GOT3 (cell line): ENCODE measurements around the gene CRADD.
"Not testable (repeated sequence)": the region's sequence is repeated elsewhere in the genome, so short reads cannot be mapped to it uniquely, and the experiment has no call there.

Experiments used
- DNase-seq: peaks from one replicate; lab custom pipeline; 2025; ENCODE audit warnings: mixed read lengths; lab: John Stamatoyannopoulos, UW

Gene CRADD

GRCh38 chr12:93706824-93707223 is 29.6 kb downstream of the CRADD start:
- no peak for DNase-seq

DNA sequence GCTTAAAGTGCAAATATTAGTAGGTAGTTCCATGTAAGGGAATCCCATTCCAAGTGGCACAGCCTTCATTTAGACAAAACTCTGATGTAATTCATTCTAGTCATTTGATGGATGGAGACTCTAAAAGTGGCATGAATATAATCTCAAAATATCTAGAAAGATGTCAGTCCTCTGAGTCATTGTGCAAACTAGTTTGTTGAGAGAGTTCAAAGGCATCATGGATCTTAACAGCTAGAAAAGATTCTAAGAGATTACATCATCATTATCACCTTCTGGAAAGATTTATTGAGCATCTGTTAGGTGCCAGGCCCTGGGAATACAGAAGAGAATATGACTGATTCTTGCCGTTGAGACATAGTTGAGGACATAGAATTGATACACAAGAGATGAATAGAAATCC is 30.7 kb downstream of the CRADD start:
- DNase-seq, result no peak

DNA sequence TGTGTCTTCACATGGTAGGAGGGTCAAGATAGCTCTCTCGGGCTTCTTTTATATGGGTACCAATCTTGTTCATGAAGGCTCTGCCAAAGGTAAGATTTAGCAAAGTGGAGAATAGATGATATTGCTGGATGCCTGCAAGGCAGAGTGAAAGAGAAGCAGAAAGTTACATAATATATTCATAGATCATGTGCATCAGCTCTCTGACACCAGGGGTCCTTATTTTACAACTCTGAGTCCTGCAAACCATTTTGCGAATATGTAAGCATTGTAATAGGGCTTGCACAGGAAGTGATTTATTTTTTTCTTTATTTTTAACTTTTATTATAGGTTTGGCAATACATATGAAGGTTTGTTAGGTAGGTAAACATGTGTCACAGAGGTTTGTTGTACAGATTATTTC is 31.8 kb downstream of the CRADD start:
- no peak for DNase-seq

GRCh38 chr12:93709386-93709785 is 32.2 kb downstream of the CRADD start:
- DNase-seq, result no peak

- no peak for DNase-seq
Observed at GRCh38 chr12:93710574-93710926, 33.4 kb downstream of the CRADD start.

DNA sequence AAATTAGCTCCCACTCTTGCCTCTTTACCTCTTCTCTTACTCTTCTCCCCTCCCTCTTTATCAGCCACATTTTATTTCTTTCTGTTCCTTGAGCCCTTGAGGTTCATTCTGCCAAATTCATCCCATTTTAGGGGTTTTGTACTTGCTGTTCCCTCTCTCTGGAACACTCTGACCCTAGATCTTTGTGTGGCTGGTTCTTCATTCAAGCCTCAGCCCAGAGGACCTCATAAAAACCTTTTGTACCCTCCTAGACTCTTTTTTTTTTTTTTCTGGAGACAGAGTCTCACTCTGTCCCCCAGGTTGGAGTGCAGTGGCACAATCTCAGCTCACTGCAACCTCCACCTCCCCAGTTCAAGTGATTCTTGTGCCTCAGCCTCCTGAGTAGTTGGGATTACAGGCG is 34.3 kb downstream of the CRADD start:
- not testable (repeated sequence) for DNase-seq

DNA sequence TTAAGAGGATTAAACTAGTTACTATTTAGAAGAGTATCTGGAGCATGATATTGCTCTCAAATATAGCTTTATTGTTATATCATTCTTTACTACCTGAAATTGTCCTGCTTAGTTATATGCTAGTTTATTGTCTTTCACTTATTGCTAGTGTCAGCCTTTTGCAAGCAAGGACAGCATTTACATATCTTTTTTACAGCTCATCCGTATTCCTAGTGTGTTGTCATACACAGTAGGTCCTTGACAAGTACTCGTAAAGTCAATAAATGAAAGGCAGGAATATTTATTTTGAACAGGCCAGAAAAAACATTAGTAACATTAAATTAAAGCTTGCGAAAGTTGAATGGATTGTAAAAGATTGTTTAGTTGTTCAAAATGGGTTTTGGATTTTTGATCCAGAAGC is 35.0 kb downstream of the CRADD start:
- no peak for DNase-seq

GRCh38 chr12:93713060-93713459 is 35.9 kb downstream of the CRADD start:
- no peak for DNase-seq

GRCh38 chr12:93713800-93714199 is 36.6 kb downstream of the CRADD start:
- DNase-seq, result no peak

- DNase-seq, result no peak
Observed at GRCh38 chr12:93714382-93714781, 37.2 kb downstream of the CRADD start.

- no peak for DNase-seq
Observed at GRCh38 chr12:93719710-93720109, 42.5 kb downstream of the CRADD start.

- DNase-seq, result no peak
Observed at GRCh38 chr12:93720559-93720958, 43.4 kb downstream of the CRADD start.

GRCh38 chr12:93722179-93722578 is 45.0 kb downstream of the CRADD start:
- DNase-seq, result no peak

DNA sequence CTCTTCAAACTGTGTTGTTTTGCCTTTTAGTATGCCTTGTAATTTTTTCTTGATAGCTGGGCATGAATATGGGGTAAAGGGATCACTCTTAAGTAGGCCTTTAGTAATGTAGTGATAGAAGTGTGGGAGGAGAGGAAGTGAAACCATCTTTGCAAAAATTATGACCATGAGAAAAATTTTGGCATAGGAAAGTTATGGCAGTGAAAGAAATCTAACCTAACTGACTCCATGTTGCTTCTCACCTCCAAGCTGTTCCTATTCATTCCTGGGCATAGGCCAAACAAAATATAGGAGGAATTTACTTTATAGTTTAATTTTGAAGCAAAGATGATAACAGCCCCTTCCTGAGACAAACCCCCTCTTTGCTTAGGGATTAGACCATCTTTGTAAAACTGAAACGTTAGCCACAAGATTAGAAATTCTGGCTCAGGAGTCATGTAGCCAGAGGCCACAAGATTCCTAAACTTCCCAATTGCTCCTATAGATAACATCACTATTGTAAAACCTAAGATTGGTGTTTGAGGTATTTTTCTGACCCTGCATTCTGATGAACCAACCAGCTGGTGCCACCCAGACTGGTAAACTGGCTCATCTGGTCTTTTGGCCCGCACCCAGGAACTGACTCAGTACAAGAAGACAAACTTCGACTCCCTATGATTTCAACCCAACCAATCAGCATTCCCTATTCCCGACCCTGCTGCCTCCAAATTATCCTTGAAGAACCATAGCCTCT is 45.8 kb downstream of the CRADD start:
- no peak for DNase-seq

GRCh38 chr12:93723568-93723930 is 46.4 kb downstream of the CRADD start:
- DNase-seq, result no peak

DNA sequence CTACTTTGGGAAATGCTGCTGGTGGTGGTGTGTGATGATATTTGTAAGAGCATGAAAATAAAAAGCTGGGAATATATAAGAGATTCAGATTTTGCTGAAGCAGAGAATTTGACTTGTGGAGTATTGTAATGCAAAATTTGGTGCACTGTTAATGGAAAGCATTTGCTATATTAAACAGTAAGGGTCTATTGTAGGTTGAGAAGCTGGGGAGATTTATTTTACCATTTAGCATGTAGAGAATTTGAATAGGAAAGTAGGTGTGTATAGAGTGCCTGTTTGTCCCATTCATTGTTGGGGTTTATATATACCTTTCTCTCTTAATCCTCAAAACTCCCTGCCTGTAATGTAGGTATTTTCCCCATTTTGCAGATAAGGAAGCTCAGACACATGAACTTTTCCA is 48.4 kb downstream of the CRADD start:
- DNase-seq, result no peak

GRCh38 chr12:93727195-93727811 is 50.1 kb downstream of the CRADD start:
- DNase-seq, result no peak

GRCh38 chr12:93727911-93728310 is 50.7 kb downstream of the CRADD start:
- no peak for DNase-seq

DNA sequence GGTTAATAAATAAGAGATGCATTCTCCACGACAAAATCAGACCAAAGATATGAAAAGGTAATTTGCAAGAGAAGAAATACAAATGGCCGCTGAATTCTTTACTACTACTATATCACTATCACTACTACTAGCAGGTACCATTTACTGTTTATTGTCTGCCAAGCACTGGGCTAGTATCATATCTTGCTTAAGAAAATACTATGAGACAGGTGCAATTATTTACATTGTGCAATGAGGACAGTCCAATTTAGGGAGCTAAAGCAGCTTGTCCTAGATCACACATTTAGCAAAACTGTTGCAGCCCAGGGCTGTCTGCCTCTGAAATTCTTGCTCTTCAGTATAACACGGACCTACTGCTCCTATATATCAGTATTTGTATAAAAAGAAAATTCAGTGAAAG is 52.8 kb downstream of the CRADD start:
- DNase-seq, result no peak

DNA sequence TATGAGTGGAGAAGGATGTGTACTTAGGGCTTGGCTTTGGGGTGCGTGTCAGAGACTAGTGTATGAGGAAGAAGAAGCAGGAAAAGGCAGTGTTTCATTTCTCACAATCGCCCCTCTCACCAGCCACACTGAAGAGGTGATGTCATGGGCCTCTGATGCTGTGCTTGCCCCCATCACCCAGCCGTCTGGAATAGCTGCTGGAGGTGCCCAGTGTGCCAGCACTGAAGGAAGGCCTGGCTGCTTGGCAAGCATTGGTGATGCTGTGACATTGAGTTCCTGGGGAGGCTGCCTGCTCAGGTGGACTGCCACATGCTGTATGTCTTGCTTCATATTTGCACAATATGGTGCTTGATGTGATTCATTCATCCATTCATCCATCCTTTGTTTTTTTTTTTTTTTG is 56.2 kb downstream of the CRADD start:
- DNase-seq, result no peak

DNA sequence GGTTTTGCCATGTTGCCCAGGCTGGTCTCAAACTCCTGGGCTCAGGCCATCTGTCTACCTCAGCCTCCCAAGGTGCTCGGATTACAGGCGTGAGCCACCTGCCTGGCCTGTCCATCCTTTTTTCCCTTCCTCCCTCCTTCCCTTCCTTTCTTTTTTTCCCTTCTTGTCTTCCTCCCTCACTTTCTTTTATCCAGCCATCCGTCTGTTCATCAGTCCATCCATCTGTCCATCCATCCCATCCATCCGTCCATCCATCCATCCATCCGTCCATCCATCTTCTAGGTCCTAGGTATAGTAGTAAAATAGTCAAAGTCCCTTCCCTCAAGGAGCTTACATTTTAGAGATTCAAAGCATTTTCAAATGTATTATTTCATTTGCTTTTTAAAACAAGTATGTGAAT is 56.8 kb downstream of the CRADD start:
- no peak for DNase-seq

- no peak for DNase-seq
Observed at GRCh38 chr12:93734784-93735183, 57.6 kb downstream of the CRADD start.

DNA sequence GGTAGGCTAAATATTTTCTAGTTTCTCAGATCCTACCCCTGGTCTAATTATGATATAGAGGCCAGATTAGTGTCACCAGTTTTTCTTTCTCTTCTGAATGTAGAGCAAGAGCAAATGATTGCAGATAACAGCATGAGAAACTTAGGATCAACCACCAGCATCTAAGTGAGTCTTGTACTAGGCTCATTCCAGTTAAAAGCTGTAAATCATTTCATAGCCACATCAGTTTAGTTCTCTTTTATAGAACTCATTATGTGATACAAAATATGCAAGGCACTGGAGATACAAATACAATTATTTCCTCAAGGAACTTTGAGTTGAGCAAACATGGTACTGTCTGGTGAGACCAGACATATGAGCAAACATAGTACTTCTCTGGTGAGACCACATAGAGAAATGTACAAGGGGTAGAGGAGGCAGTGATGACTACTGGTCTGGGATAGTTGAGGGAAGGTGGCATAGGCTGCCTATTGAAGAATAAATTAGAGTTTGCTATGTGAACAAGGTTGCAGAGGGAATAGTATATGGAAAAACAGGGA is 59.5 kb downstream of the CRADD start:
- no peak for DNase-seq
